Neural cell (in vitro differentiated cells): ENCODE measurements around the gene ABHD17A. TPM values are rescaled to one million over a fixed set of nuclear protein-coding genes. Genes with fewer than 3 reads are reported as not detected.

Experiments
- H2AFZ ChIP-seq: fragments of 200-600, 300-800 bp; sonication (generic), shearing (Covaris generic); 2 replicates; pipeline ENCODE4 v1.6.0; 2014; ENCODE audit warnings: low read depth, mild to moderate bottlenecking, antibody characterized with exemption, low read length, moderate library complexity
- H3F3A ChIP-seq: fragments of 200-600 bp; shearing (Covaris generic); 2 replicates; pipeline ENCODE4 v1.6.1; 2016; ENCODE audit warnings: mild to moderate bottlenecking, moderate library complexity, mixed read lengths, antibody characterized with exemption, low read length; ENCODE audit not compliant: insufficient read depth, poor library complexity, severe bottlenecking
- H3K27ac ChIP-seq: fragments of 200-600, 300-800 bp; sonication (generic), shearing (Covaris generic); 2 replicates; pipeline ENCODE4 v1.5.1; 2014; ENCODE audit warnings: mild to moderate bottlenecking, low read length, moderate library complexity
- H3K27me3 ChIP-seq: fragments of 300-800, 200-600 bp; sonication (generic), shearing (Covaris generic); 2 replicates; pipeline ENCODE4 v1.6.0; 2014; ENCODE audit warnings: mild to moderate bottlenecking, low read depth, low read length, moderate library complexity; ENCODE audit not compliant: insufficient read depth
- H3K36me3 ChIP-seq: fragments of 300-800, 200-600 bp; sonication (generic), shearing (Covaris generic); 2 replicates; pipeline ENCODE4 v1.5.1; 2014; ENCODE audit warnings: mild to moderate bottlenecking, antibody characterized with exemption, low read length, moderate library complexity; ENCODE audit not compliant: insufficient read depth
- H3K4me2 ChIP-seq: fragments of 300-800, 200-600 bp; sonication (generic), shearing (Covaris generic); 2 replicates; pipeline ENCODE4 v1.6.0; 2014; ENCODE audit warnings: mild to moderate bottlenecking, low read length
- H3K4me3 ChIP-seq: fragments of 300-800, 200-600 bp; sonication (generic), shearing (Covaris generic); 2 replicates; pipeline ENCODE4 v1.5.1; 2014; ENCODE audit warnings: mild to moderate bottlenecking, low read length, moderate library complexity
- H3K79me2 ChIP-seq: fragments of 200-600 bp; shearing (Covaris generic); replicated peaks from 2 replicates; pipeline ENCODE4 v1.6.0; 2014; ENCODE audit warnings: mild to moderate bottlenecking, low read length, moderate library complexity; ENCODE audit not compliant: insufficient read depth
- H3K9ac ChIP-seq: fragments of 300-800, 200-600 bp; sonication (generic), shearing (Covaris generic); 2 replicates; pipeline ENCODE4 v1.6.1; 2016; ENCODE audit warnings: mild to moderate bottlenecking, low read length, mixed read lengths
- H3K9me2 ChIP-seq: fragments of 200-600 bp; shearing (Covaris generic); 2 replicates; pipeline ENCODE4 v1.6.1; 2016; ENCODE audit warnings: mild to moderate bottlenecking, low read length, mixed read lengths; ENCODE audit not compliant: insufficient read depth
- H3K9me3 ChIP-seq: fragments of 200-600, 300-800 bp; sonication (generic), shearing (Covaris generic); 2 replicates; pipeline ENCODE4 v1.6.1; 2016; ENCODE audit warnings: mild to moderate bottlenecking, mixed run types, low read length, moderate library complexity, mixed read lengths
- H4K20me1 ChIP-seq: fragments of 200-600 bp; shearing (Covaris generic); 2 replicates; pipeline ENCODE4 v1.6.1; 2016; ENCODE audit warnings: mild to moderate bottlenecking, mixed run types; ENCODE audit not compliant: insufficient read depth
- EP300 ChIP-seq: fragments of 450-650 bp; conservative IDR thresholded peaks from 2 replicates; pipeline ENCODE4 v1.6.1; 2014; ENCODE audit warnings: antibody characterized with exemption, mild to moderate bottlenecking, moderate library complexity; ENCODE audit not compliant: poor library complexity, severe bottlenecking
- EZH2 ChIP-seq: fragments of 200-600, 300-800 bp; shearing (Covaris generic), sonication (generic); IDR thresholded peaks from 2 replicates; pipeline ENCODE4 v1.6.1; 2014; ENCODE audit warnings: antibody characterized with exemption, low read length, borderline replicate concordance, mild to moderate bottlenecking; ENCODE audit not compliant: insufficient read depth, poor library complexity, severe bottlenecking
- MXI1 ChIP-seq: fragments of 450-650 bp; conservative IDR thresholded peaks from 2 replicates; pipeline ENCODE4 v1.6.1; 2014; ENCODE audit warnings: antibody characterized with exemption, mild to moderate bottlenecking; ENCODE audit not compliant: poor library complexity, severe bottlenecking
- POLR2AphosphoS5 ChIP-seq: IDR thresholded peaks from 2 replicates; pipeline ENCODE4 v1.6.1; 2012
- RAD21 ChIP-seq: fragments of 450-650 bp; conservative IDR thresholded peaks from 2 replicates; pipeline ENCODE4 v1.6.1; 2014; ENCODE audit warnings: antibody characterized with exemption, mild to moderate bottlenecking, moderate library complexity
- SMC3 ChIP-seq: fragments of 450-650 bp; conservative IDR thresholded peaks from 2 replicates; pipeline ENCODE4 v1.6.1; 2014; ENCODE audit warnings: antibody characterized with exemption, mild to moderate bottlenecking, moderate library complexity; ENCODE audit not compliant: poor library complexity
- TAF1 ChIP-seq: IDR thresholded peaks from 2 replicates; pipeline ENCODE4 v1.6.1; 2012; ENCODE audit warnings: low read depth
- polyA plus RNA-seq: library from polyadenylated mRNA; depleted of rRNA; stranded (reverse); fragments of >200 nt; gene quantifications from 2 replicates; pipeline ENCODE4 v1.2.3, GENCODE V29; 2014
- TF ChIP-seq, protein P1 (sequence below): IDR thresholded peaks from 2 replicates; pipeline ENCODE4 v1.6.1; 2012; ENCODE audit warnings: borderline replicate concordance

ABHD17A gene
- polyA plus RNA-seq, 1 donor from 2014 or later = 116 TPM

DNA sequence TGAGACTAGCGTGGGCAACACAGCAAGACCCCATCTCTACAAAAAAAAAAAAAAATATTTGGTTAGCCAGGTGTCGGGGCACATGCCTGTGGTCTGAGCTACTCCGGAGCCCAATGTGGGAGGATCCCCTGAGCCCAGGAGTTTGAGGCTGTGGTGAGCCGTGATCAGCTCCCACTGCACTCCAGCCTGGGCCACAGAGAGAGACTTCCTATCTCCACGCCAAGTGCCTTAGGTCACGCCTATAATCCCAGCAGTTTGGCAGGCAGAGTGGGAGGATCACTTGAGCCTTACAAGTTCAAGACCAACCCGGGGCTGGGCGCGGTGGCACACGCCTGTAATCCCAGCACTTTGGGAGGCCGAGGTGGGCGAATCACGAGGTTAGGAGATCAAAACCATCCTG, 11.2 kb upstream of the ABHD17A start:
- Histone ChIP-seq H3K9ac (no peak overlapping the region), H3K79me2 (no peaks in the 10 kb centered on the region), H3F3A (no peaks in the 10 kb centered on the region), H3K27ac (no peak overlapping the region), H4K20me1 (no peaks in the 10 kb centered on the region), H3K36me3 (no peaks in the 10 kb centered on the region), H3K4me3 (no peak overlapping the region), H3K9me3 (no peaks in the 10 kb centered on the region), H3K9me2 (no peaks in the 10 kb centered on the region), H3K27me3 (no peaks in the 10 kb centered on the region), H3K4me2 (no peak overlapping the region), H2AFZ (no peak overlapping the region)
- no peak for TF ChIP-seq EZH2
- TF ChIP-seq MXI1 = no peak
- no peak for TF ChIP-seq TAF1
- no peak for TF ChIP-seq EP300
- TF ChIP-seq, protein P1, sequence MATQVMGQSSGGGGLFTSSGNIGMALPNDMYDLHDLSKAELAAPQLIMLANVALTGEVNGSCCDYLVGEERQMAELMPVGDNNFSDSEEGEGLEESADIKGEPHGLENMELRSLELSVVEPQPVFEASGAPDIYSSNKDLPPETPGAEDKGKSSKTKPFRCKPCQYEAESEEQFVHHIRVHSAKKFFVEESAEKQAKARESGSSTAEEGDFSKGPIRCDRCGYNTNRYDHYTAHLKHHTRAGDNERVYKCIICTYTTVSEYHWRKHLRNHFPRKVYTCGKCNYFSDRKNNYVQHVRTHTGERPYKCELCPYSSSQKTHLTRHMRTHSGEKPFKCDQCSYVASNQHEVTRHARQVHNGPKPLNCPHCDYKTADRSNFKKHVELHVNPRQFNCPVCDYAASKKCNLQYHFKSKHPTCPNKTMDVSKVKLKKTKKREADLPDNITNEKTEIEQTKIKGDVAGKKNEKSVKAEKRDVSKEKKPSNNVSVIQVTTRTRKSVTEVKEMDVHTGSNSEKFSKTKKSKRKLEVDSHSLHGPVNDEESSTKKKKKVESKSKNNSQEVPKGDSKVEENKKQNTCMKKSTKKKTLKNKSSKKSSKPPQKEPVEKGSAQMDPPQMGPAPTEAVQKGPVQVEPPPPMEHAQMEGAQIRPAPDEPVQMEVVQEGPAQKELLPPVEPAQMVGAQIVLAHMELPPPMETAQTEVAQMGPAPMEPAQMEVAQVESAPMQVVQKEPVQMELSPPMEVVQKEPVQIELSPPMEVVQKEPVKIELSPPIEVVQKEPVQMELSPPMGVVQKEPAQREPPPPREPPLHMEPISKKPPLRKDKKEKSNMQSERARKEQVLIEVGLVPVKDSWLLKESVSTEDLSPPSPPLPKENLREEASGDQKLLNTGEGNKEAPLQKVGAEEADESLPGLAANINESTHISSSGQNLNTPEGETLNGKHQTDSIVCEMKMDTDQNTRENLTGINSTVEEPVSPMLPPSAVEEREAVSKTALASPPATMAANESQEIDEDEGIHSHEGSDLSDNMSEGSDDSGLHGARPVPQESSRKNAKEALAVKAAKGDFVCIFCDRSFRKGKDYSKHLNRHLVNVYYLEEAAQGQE = no peak
- TF ChIP-seq POLR2AphosphoS5 = no peak
- TF ChIP-seq SMC3 = no peak
- no peak for TF ChIP-seq RAD21

DNA sequence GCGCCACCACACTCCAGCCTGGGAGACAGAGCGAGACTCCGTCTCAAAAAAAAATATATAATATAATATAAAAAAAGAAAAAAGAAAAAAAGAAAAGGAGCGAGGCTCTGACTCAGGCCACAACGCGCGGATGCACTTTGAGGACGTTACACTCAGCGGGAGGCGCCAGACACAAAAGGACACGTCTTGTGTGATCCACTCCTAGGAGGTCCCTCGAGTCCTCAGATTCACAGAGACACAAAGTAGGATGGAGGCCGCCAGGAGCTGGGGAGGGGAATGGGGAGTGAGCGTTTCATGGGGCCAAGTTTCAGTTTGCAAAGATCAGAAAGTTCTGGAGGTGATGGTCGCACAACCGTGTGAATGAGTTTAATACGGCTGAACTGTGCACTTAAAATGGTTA, 8.5 kb upstream of the ABHD17A start:
- Histone ChIP-seq H4K20me1 (no peaks in the 10 kb centered on the region), H3K9me3 (no peaks in the 10 kb centered on the region), H3K9ac (no peak overlapping the region), H3K27ac (no peak overlapping the region), H3K4me3 (no peak overlapping the region), H3K27me3 (no peaks in the 10 kb centered on the region), H3K9me2 (no peaks in the 10 kb centered on the region), H3F3A (no peaks in the 10 kb centered on the region), H3K4me2 (no peak overlapping the region), H3K79me2 (no peaks in the 10 kb centered on the region), H2AFZ (no peak overlapping the region), H3K36me3 (no peaks in the 10 kb centered on the region)
- TF ChIP-seq RAD21 (no peak), EZH2 (no peak), SMC3 (no peak)
- TF ChIP-seq, protein P1 = no peak
